HCT116 (cell line): ENCODE results near the gene EDNRA. TPM values are rescaled to one million over a fixed set of nuclear protein-coding genes. Genes with fewer than 3 reads are reported as not detected.

Experiments
- ATAC-seq: fragments of 200-7000 bp; cut with Tn5 transposase; 2 replicates; pipeline ENCODE4 v1.9.1; 2020; ENCODE audit warnings: mild to moderate bottlenecking, moderate library complexity
- BruUV-seq: library from RNA; stranded (reverse); fragments of 400-500 nt; replicated peaks from 2 replicates; lab custom pipeline; 2021; lab: Mats Ljungman, UMichigan
- CTCF ChIA-PET: fragments of 300-600 bp; sonication (Branson Sonifier 250); formaldehyde crosslinking; loops from one replicate; lab custom pipeline; 2021; ENCODE audit warnings: antibody characterized with exemption; lab: Charles Lee
- POLR2A ChIA-PET: fragments of 300-600, 350-600 bp; sonication (Branson Sonifier 250); formaldehyde crosslinking; loops from one replicate; lab custom pipeline; 2021; ENCODE audit warnings: antibody characterized with exemption; lab: Charles Lee
- RAD21 ChIA-PET, 2 experiments: fragments of 300-600 bp; sonication (Branson Sonifier 250); formaldehyde crosslinking; loops; one replicate each; lab custom pipeline; 2023; ENCODE audit warnings: low total read pairs in 2 of 2; ENCODE audit not compliant: uncharacterized antibody in 2 of 2, unreplicated experiment in 2 of 2, low non-redundant PET in 1 of 2; lab: Charles Lee
- DNase-seq: peaks from one replicate; pipeline ENCODE4 v3.0.0-alpha.2; 2010; ENCODE audit warnings: low read depth, low spot score
- H2AFZ ChIP-seq: fragments of 200-600 bp; shearing (Covaris generic), sonication (generic); 2 replicates; pipeline ENCODE4 v1.6.1; 2017; ENCODE audit warnings: low read depth, mixed run types, mixed read lengths, antibody characterized with exemption, low read length; ENCODE audit not compliant: poor library complexity, severe bottlenecking
- H3K27ac ChIP-seq: 2 replicates; pipeline ENCODE4 v1.5.1; 2012; ENCODE audit warnings: low read depth, low read length
- H3K27me3 ChIP-seq: fragments of 200-600 bp; sonication (generic); 2 replicates; pipeline ENCODE4 v1.6.1; 2016; ENCODE audit warnings: mixed run types, low read length, mixed read lengths; ENCODE audit not compliant: insufficient read depth
- H3K36me3 ChIP-seq, 2 experiments: fragments of 200-500 bp in 1 of 2; fragments of 200-600 bp in 1 of 2; sonication (Bioruptor generic) in 1 of 2; sonication (generic) in 1 of 2; 2 replicates each; pipeline versions ENCODE4 v1.5.1 to v1.6.1; 2014 to 2016; ENCODE audit warnings: low read length in 2 of 2, inconsistent platforms in 1 of 2, mixed read lengths in 1 of 2, mixed run types in 1 of 2; ENCODE audit not compliant: insufficient read depth in 2 of 2, control insufficient read depth in 1 of 2
- H3K4me1 ChIP-seq, 2 experiments: fragments of 200-600 bp in 1 of 2; sonication (generic) in 1 of 2; 2 replicates each; pipeline versions ENCODE4 v1.5.1 to v1.6.1; 2012 to 2017; ENCODE audit warnings: low read length in 2 of 2, inconsistent platforms in 1 of 2, mild to moderate bottlenecking in 1 of 2, mixed read lengths in 1 of 2, mixed run types in 1 of 2, moderate library complexity in 1 of 2; ENCODE audit not compliant: insufficient read depth in 2 of 2, control insufficient read depth in 1 of 2
- H3K4me2 ChIP-seq: fragments of 200-600 bp; sonication (generic); 2 replicates; pipeline ENCODE4 v1.6.1; 2017; ENCODE audit warnings: mixed run types, low read length, mixed read lengths
- H3K4me3 ChIP-seq, 2 experiments: fragments of 200-600 bp in 1 of 2; sonication (generic) in 1 of 2; replicated peaks in 1 of 2; 2 replicates each; pipeline ENCODE4 v1.5.1; 2011 to 2016; ENCODE audit warnings: low read length in 2 of 2, control low read depth in 1 of 2, low read depth in 1 of 2, mild to moderate bottlenecking in 1 of 2, mixed read lengths in 1 of 2, mixed run types in 1 of 2
- H3K79me2 ChIP-seq: fragments of 200-600 bp; sonication (generic); 2 replicates; pipeline ENCODE4 v1.6.1; 2017; ENCODE audit warnings: mild to moderate bottlenecking, mixed run types, low read length, moderate library complexity, mixed read lengths; ENCODE audit not compliant: insufficient read depth
- H3K9ac ChIP-seq: fragments of 200-600 bp; sonication (generic); 2 replicates; pipeline ENCODE4 v1.6.1; 2016; ENCODE audit warnings: low read length, mixed read lengths
- H3K9me2 ChIP-seq: fragments of 200-600 bp; sonication (generic), shearing (Covaris generic); 2 replicates; pipeline ENCODE4 v1.6.1; 2017; ENCODE audit warnings: mixed run types, mild to moderate bottlenecking, moderate library complexity; ENCODE audit not compliant: insufficient read depth
- H3K9me3 ChIP-seq, 2 experiments: fragments of 200-500 bp in 1 of 2; fragments of 200-600 bp in 1 of 2; sonication (Bioruptor generic) in 1 of 2; sonication (generic) in 1 of 2; 2 replicates each; pipeline ENCODE4 v1.6.1; 2014 to 2017; ENCODE audit warnings: low read length in 2 of 2, mixed read lengths in 2 of 2, inconsistent platforms in 1 of 2, low read depth in 1 of 2, mild to moderate bottlenecking in 1 of 2, mixed run types in 1 of 2, moderate library complexity in 1 of 2; ENCODE audit not compliant: control insufficient read depth in 1 of 2, insufficient read depth in 1 of 2
- H4K20me1 ChIP-seq: fragments of 200-600 bp; sonication (generic), shearing (Covaris generic); 2 replicates; pipeline ENCODE4 v1.6.1; 2017; ENCODE audit warnings: mixed run types, mild to moderate bottlenecking, moderate library complexity; ENCODE audit not compliant: insufficient read depth
- MAX ChIP-seq: IDR thresholded peaks from 2 replicates; pipeline ENCODE4 v1.6.1; 2012
- REST ChIP-seq: IDR thresholded peaks from 2 replicates; pipeline ENCODE4 v1.6.1; 2012; ENCODE audit warnings: low read depth
- TCF7L2 ChIP-seq: IDR thresholded peaks from 2 replicates; pipeline ENCODE4 v1.7.0; 2011; ENCODE audit warnings: borderline replicate concordance, inconsistent platforms; ENCODE audit not compliant: insufficient read depth, insufficient read length; ENCODE audit errors: extremely low read depth
- intact Hi-C: fragments of 100-400 bp; cut with micrococcal nuclease; formaldehyde crosslinking; loops from 2 replicates; pipeline ENCODE4 v1.10.0; 2022
- total RNA-seq: library from RNA; stranded (reverse); gene quantifications from one replicate; pipeline ENCODE4 v1.2.1, GENCODE V29; 2021; ENCODE audit not compliant: unreplicated experiment

EDNRA gene
- total RNA-seq, 1 experiment from 2014 or later = 2.0 TPM

DNA sequence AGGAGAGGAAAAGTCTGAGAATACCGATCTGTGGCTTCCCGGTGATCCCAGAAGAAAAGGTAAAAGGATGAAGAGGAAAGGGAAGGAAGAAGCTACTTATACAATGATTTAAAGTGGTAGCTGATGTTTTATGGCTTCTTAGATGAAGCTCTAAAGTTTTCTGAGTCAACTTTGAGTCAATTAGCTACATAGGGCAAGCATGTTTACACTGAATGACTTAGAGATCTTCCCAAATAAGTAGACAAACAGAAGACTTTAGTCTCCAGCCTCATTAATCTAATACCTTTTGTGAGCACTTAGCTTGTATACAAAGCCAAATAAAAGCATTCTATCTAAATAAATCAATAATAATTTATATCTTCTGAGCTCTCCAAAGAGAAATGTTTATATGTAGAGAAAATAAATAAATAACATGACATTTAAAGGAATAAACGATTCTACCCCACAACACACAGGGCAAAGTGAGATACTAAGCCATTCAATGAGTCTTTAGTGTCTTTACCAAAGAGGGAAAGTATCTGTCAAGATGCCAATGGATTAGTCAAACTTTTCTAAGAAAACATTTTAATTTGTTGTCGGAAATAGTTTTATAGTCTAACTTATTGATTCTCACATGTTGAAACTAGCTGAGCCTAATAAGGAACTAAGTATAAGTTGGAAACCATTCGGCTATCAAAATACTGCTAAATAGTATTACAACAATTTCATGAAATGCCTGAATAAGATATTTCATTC, 90.3 kb downstream of the EDNRA start:
- Histone ChIP-seq H3K79me2 (no peaks in the 10 kb centered on the region), H3K4me3 (no peak overlapping the region), H3K27ac (no peak overlapping the region), H3K9me3 (no peaks in the 10 kb centered on the region)
- BruUV-seq = no TSS peak
- CTCF ChIA-PET = no interaction called here
- DNase-seq (no peak), ATAC-seq (no peak)
- no peak for TF ChIP-seq TCF7L2
- TF ChIP-seq REST = no peak
- TF ChIP-seq MAX = no peak
- TF ChIP-seq, all 23 proteins: peak for 0
- H4K20me1 ChIP-seq = no peaks in the 10 kb centered on the region
- ChIA-PET POLR2A (no interaction called here), RAD21 (no interaction called here)
- H3K36me3 ChIP-seq = no peaks in the 10 kb centered on the region
- no peaks in the 10 kb centered on the region for H3K4me1 ChIP-seq
- H3K9ac ChIP-seq = no peak overlapping the region
- no peak overlapping the region for H2AFZ ChIP-seq
- intact Hi-C loops = no loop called here
- no peaks in the 10 kb centered on the region for H3K27me3 ChIP-seq
- 0 out of 2 replicates have a peak, but pooled peaks cover 3% of the 10 kb centered on the region for H3K9me2 ChIP-seq
- H3K4me2 ChIP-seq = no peak overlapping the region
